ENCODE data around the gene SYMPK.

The SYMPK gene

DNA sequence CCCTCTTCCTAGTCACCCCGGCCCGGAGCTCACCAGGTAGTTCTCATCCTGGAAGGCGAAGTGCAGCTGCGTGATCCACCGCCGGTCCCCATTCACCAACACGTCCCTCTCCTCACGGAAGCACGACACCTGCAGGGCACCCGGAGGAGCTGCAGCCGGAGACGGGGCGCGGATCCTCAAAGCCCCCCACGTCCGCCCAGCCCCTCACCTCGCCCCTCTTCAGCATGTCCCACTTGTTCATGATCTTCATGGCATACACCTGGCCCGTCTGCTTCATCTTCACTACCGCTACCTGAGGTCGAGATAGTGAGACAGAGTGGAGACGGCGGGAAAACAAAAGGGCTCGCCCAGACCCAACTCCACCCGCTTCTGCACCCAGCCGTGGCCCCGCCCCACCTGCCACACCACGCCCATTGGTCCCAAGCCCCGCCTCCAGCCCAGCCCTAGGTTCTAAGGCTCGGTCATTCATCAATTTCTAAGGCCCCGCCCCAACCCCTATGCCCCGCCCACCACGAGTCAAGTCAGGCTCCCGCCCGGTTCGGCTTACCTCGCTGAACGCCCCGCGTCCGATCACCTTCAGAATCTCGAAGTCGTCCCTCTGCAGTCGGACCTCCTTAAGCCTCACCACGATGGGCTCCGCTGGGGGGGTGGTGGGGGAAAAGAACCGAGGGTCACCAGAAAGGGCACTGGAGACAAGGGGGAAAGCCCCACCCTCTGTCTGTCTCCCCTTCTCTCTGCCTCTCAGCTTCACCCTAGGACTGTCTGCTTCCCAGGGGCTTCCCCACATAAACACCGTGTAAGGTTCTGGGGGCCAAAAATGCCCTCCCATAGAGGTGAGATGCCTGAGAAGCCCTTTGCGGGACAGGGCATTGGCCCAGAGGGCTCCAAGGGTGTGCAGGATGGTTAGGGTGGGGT lies 83.5 kb downstream of the SYMPK start:
- peak; percentile 75 for DNase-seq

DNA sequence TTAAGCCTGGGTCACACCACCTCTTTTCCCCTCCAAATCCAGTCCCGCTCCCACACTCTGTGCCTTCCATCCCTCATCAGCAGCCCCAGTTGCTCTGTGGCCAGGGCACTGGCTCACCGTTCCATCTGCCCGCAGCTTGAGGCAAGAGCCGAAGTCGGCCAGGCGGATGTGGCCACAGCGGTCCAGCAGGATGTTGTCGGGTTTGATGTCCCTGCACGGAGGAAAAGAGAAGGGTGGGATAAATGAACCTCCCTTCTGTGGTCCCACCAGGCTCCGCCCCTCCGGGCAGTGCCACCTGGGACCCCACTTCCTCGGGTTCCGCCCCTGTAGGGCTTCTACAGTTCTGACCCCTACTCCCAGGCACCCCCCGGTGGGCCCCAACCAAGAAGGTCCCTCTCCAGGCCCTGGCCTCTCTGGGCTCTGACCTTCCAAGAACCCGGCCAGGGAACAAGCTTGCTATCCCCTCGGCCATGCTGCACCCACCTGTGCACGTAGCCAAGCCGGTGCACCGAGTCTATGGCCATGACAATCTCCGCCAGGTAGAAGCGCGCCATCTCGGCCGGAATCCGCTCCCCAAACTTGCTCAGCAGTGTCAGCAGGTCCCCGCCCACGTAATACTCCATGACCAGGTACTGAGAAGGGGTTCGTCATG lies 84.8 kb downstream of the SYMPK start:
- DNase-seq, result no peak

DNA sequence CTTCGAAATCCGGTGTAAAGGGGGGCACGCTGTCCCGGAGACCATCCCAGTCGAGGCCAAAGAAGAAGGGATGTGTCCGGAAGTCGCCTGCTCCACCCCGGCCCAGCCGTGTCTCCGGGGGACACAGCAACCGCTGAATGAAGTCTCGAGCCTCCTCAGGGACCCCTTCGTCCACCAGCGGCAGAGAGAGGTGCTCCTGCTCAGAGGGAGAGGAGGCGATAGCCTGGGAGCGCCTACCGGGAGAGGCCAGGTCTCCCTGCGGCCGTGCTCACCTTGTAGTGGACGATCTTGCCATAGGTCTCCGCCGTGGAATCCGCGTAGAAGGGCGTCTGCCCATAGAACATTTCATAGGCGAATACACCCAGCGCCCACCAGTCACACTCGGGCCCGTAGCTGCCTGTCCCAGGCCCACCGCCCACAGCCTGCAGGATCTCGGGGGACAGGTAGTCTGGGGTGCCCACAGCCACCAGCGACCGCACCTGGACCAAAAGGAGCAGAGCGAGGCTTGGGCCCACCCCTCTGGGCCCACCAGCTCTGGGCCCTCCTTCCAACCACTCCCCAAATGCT lies 85.5 kb downstream of the SYMPK start:
- DNase-seq, result no peak

DNA sequence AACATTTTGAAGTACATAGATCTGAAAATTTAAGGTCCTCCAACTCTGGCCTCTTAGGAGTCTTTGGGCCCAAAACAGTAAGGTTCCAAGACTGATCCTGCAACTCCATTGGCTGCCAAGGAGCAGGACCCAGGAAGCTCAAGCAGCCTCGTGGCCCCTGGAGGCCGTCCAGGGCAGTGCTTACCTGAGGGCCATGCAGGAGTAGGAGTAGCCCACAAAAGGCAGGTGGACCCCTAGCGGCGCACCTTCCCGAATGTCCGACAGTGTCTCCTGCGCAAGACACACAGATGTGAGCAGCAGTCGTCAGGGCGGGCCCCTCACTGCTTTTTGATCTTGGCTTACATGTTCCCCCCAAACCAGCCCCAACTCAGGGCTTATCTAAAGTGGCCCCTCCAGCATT lies 88.2 kb downstream of the SYMPK start:
- DNase-seq, result no peak

DNA sequence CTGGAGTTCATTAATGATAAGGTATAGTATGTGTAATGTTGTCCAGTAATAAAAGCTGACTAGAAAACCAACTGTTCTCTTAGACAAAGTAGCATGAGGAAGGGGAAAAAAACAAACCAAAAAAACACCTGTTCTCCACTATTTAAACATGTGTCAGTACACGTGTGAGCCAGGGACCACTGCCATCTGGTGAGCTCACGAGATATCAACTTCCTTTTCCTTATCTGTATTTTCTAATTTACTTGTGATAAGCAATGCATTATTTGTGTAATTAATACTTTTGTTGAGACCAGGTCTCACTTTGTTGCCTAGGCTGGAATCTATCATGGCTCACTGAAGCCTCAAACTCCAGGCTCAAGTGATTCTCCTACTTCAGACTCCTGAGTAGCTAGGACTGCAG lies 89.6 kb downstream of the SYMPK start:
- no peak for DNase-seq

DNA sequence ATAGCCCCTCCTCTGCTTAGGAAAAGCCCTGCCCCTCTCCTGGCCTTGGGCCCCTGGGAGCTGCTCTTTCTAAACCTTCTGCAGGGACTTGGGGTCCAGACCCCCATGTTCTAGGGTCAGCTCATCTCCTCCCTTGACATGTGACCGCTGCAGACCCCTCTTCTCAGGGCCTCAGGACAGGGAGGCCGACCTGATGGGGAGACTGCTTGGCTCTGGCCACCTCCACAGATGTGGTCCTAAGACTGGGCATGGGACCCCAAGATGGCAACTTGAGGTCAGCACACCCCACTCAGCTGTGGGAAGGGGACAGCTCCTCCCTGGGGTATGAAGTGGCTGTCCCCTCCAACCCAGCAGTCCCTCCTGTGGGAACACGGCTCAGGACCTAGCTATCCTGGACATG lies 90.0 kb downstream of the SYMPK start:
- DNase-seq, result no peak

DNA sequence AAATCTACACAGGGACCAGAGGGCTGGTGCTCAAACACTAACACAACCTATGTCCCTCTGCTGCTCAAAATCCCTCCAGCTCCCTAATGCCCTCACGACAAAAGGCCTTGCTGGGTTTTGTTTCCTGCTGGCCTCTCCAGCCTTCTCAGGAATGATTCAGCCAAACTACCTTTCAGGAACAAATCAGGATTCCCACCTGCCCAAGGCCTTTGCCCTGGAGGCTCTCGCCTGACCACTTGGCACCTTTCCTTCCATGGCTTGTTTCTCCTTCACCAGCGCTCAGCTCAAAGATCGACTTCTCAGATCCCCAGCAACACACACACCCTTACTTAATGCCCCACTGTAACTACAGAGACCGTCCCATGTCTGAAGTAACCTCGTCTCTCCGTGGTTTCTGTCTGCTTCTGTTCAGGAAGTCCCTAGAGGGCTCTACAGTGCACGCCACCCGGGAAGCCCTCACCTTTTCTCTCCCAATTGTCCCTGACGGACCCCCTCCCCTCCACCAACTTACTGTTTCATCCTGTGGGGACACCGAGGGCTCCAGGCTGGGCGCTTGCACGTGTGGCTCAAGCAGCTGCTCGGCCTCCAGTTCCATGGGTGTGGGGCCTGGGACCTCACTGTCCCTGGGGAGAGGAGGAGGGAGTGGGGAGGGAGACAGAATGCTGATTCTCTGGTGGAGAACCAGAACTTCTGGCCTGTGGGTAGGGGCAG lies 90.7 kb downstream of the SYMPK start:
- no peak for DNase-seq

DNA sequence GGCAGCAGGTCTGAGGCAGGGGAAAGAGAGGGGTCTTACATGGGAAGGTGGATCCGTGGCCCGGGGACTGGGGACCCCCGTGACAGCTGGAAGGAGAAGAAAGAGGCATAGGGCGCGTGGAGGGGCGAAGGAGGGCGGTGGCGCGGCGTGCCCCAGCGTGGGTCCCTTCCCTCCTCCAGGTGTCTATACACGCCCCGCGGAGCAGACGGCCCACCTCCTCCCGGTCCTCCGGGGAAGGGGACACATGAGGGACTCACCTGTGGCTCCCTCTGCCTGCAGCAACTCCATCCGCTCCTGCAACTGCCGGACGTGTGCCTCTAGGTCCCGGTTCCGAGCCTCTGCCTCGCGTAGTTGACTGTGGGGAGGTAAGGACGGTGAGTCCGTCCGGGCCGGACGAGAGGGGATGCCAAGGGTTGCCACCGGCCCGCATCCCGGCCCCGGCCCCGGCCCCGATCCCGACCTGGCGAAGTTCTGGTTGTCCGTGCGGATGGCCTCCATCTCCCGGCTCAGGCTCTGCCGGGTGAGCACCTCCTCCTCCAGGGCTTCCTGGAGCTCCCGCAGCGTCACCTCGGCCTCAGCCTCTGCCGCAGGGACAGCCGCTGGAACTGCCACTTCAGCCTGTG lies 91.5 kb downstream of the SYMPK start:
- no peak for DNase-seq

DNA sequence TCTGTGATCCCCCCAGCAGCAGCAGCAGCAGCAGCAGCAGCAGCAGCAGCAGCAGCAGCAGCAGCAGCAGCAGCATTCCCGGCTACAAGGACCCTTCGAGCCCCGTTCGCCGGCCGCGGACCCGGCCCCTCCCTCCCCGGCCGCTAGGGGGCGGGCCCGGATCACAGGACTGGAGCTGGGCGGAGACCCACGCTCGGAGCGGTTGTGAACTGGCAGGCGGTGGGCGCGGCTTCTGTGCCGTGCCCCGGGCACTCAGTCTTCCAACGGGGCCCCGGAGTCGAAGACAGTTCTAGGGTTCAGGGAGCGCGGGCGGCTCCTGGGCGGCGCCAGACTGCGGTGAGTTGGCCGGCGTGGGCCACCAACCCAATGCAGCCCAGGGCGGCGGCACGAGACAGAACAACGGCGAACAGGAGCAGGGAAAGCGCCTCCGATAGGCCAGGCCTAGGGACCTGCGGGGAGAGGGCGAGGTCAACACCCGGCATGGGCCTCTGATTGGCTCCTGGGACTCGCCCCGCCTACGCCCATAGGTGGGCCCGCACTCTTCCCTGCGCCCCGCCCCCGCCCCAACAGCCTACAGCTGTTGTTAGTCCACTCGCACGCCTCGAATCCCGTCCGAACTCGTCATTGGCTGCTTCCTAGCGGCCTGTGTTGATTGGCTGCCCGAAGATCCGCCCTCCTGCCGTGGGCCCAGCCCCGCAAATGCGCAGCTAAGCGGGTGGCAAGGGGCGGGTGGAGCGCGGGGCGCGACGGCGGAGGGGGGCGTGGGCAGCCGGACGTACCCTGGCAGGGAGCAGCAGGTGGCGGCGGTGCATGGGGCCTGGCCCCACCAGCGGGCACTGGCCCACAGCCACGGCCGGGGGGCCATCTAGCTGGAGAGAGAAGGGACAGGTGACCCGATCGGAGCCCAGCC lies 92.5 kb downstream of the SYMPK start:
- peak; percentile 94 for DNase-seq

DNA sequence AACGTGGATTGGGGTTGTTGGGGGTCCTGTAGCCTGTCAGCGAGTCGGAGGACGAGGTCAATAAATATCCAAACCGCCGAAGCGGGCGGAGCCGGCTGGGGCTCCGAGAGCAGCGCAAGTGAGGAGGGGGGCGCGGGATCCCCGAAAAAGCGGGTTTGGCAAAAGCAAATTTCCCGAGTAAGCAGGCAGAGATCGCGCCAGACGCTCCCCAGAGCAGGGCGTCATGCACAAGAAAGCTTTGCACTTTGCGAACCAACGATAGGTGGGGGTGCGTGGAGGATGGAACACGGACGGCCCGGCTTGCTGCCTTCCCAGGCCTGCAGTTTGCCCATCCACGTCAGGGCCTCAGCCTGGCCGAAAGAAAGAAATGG lies 93.1 kb downstream of the SYMPK start:
- DNase-seq, result peak; percentile 28

DNA sequence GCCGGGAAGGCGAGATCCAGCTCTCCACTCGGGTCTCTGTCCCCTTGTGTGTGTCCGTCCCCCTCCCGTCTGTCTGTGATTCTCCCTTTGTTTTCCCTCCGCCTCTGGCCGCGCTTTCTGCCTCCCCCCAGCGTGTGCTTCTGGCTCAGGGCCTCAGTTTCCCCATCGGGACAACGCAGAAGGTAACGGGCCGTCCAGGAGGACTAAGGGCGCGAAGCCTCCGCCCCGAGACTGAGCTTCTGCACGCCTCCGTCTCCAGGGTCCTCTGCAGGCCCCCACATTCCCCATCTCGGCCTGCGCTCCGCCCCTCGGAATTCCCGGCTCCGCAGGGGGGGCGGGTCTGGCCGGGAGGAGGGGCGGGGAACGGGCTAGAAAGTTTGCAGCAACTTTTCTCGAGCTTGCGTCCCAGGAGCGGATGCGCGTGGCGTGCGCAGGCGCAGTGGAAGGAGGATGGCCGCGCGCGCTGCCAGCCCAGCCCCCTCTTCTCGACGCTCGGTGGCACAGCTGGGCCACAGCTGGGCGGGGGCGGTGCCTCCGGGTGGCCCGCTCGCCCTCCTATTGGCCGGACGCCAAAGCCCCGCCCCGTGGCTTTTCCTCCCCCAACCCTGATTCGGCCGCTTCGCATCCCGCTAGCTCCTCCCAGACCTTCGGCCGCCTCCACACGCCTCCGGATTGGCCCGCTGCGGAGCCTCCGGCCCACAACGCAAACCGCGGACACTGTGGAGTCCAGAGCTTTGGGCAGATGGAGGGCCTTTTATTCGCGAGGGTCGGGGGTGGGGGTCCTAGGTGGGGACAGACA lies 93.8 kb downstream of the SYMPK start, which contains the start of gene SIX5:
TSS of gene SIX5 (minus strand) at position 269 of the 799 bp plus-strand sequence. CDS start 408 bp downstream, outside the sequence.
- DNase-seq, result peak; percentile 98

DNA sequence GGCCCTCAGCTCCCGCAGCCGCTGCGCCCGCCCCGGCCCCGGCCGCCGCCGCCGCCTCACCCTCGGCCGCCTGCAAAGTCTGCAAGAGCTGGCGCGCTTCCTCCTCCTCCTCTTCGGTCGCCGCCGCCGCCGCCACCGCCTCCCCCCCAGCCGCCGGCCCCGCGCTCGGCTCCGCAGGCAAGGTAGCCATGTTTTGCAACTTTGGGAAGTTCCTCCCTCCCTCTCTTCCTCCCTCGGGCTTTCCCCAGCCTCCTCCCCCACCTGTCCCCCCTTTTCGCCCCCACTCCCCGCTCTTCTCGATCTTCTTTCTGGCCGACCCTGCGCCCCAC lies 94.3 kb downstream of the SYMPK start:
- DNase-seq, result peak; percentile 36

DNA sequence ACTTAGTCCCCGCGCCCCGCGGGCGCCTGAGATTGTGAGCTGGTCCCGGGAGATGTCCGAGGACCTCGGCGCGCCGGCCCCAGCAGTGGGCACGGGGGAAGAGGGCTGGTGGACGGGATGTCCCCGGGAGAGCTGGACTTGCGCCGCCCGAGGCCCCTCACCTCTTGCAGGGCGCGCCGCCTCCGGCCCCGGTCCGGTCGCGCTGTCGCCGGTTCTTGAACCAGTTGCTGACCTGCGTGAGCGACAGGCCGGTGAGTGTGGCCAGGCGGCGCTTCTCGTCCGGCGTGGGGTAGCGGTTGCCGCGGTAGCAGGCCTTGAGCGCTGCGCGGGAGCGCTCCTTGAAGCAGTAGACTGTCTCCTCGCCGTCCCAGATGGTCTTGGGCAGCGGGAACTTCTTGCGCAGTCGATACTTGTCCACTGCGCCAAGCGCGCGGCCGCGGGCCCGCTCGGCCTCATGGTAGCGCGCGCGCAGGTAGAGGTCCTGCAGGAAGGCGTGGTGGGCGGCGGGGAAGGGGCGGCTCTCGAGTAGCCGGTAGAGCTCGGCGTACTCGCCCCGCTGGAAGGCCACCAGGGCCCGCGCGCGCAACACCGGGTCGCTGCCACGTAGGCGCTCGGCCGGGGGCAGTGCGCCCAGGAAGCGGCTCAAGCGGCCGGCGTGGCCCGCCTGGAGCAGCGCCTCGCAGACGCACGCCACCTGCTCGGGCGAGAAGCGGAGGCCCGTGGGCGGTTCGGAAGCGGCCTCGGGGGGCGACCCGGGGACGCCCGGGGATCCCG lies 94.9 kb downstream of the SYMPK start:
- DNase-seq, result no peak

DNA sequence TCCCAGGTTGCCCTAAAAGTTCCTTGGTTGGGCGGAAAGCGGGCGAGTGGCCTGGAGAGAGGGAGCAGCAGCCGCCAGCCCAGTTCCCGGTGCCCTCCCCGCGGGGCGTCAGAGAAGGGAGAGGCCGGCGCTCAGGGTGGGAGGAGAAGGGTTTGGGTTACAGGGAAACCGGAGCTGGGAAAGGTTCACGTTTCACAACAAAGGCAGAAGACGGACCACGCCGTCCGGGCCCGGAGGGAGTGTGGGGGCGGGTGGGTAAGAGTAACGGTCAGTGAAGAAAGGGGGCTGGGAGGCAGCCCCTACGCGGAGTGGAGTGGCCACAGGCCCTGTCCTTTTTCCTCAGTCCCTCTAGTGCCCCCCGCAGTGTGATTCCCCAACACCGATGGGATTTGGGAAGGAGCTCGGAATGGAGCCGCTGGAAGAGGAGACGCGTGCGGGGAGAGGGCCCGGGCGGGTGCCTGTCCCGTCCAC lies 95.5 kb downstream of the SYMPK start:
- no peak for DNase-seq

DNA sequence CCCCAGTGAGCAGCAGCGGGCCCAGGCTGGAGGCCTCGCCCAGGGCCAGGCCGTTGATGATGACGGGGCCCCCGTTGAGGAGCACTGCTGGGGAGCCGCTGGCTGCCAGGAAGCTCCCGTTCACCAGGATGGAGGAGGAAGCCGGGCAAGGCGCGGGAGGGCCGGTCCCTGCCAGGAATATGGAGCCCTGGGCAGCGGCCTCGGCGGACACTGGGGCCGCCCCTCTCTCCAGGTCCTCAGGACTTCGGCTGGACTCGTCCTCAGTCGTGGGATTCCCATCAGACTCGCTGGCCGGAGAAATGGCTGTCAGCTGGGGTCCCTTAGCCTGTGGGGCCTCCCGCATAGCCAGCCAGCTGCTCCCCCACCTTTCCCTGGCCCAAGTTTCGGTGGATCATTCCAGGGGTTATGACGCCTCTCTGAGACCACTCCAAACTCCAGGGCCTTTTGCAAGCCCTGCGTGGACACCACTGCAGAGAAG lies 96.0 kb downstream of the SYMPK start:
- DNase-seq, result no peak

DNA sequence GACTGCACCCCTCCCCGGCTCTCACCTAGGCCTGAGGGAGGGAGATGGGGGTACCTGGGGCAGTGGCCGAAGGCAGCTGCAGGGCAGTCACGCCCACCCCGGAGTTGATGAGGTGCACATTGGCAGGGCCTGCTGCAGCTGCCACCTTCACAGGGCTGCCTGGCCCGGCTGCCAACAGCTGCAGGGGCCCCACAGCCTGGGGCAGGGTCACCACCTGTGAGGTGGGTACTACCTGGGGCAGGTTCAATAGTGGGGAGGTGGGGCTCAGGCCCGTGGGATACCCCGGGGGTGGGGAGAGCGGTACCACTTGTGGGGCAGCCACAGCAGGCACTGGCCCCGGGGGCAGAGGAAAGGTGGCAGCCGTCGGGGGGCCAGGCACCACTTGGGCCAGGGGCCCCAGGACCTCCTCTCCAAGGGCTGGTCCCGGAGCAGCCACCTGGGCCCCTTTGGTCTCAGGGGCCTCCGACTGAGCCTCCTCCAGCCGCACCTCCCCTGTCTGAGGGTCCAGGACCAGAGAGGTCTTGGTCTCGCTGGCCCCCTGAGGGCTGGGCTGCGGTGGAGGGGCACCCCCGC lies 96.6 kb downstream of the SYMPK start:
- DNase-seq, result no peak

DNA sequence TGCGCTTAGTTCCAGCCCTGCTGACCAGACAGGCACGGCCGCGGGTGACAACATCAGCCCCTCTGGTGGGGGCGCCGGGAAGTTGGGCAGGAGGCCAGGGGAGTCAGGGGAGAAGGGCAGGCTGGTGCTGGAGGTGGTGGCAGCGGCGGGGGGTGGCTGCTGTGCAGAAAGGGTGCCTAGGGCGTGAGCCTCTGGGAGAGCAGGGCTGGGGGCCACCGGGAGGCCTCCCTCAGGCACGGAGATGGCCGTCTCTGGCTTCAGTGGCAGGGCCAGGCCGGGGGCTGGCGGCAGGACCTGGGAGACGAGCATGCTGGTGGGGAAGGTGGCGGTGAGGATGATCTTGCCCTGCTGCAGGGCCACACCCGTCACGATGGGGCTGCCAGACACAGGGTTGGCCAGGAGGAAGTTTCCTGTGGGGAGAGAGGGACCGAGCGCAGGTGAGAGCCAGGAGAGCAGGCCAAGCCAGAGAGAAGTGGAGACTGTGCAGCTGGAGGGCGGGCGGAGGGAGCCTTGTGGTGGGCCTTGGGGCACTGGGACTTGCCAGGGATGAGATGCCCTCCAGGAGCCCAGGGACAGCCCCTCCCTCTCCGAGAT lies 97.1 kb downstream of the SYMPK start:
- no peak for DNase-seq

Data from suppressor macrophage treated with lipopolysaccharide for 4 hours (primary cell).